PFSK-1 (cell line): Measurements from ENCODE around the gene HSPG2.

Source experiments
- FOXP2 ChIP-seq: optimal IDR thresholded peaks from 2 replicates; pipeline ENCODE3; 2011; ENCODE audit warnings: borderline replicate concordance, control low read depth, inconsistent platforms; ENCODE audit not compliant: insufficient read depth; ENCODE audit errors: extremely low read length, extremely low read depth
- POLR2AphosphoS5 ChIP-seq: IDR thresholded peaks from 2 replicates; pipeline ENCODE4 v1.6.1; 2012; ENCODE audit warnings: low read depth, mild to moderate bottlenecking, control low read depth, low read length, moderate library complexity
- SIN3A ChIP-seq: IDR thresholded peaks from 2 replicates; pipeline ENCODE4 v1.6.1; 2012; ENCODE audit warnings: mild to moderate bottlenecking, low read length, moderate library complexity, borderline replicate concordance; ENCODE audit not compliant: insufficient read depth
- TAF1 ChIP-seq: IDR thresholded peaks from 2 replicates; pipeline ENCODE4 v1.6.1; 2012; ENCODE audit warnings: low read length, control low read depth, borderline replicate concordance; ENCODE audit not compliant: insufficient read depth
- TF ChIP-seq, protein P1 (sequence below), 2 experiments: IDR thresholded peaks; 2 replicates each; pipeline versions ENCODE4 v1.6.1 to v1.8.0; 2011 to 2012; ENCODE audit warnings: low read depth in 2 of 2, low read length in 2 of 2, control low read depth in 1 of 2, inconsistent platforms in 1 of 2, mild to moderate bottlenecking in 1 of 2, moderate library complexity in 1 of 2; ENCODE audit not compliant: insufficient read depth in 1 of 2

Gene HSPG2

DNA sequence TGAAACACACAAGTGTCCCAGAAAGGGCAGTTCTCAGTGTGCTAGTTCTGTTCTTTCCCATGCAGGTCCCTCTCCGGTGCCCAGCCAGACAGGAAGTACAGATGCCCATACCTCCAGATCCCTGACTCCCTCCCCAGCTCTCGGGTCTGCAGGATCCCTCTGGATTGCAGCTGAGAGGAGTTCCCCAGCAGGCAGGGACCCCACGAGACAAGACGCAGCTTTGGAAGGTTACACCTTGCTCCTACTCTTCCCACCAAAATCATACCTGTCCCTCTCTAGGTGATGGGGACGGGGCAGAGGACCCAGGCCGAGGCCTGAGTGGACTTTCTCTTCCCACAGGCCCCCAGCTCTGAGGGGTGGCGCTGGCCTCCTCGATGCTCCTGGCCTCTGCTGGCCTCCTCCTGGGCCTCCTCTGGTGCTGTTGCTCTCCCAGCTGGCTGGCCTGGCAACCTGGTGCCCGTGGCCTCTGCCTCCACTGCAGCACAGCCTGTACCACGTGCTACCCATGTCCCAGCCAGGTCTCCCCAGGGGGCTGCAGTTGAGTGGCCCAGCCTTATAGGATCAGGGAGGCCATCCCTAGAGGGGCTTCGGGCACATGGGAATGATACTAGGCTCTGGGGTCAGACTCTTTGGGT, 115.6 kb downstream of the HSPG2 start:
- TF ChIP-seq SIN3A (no peak), TAF1 (no peak), FOXP2 (no peak), POLR2AphosphoS5 (no peak)
- TF ChIP-seq, protein P1, sequence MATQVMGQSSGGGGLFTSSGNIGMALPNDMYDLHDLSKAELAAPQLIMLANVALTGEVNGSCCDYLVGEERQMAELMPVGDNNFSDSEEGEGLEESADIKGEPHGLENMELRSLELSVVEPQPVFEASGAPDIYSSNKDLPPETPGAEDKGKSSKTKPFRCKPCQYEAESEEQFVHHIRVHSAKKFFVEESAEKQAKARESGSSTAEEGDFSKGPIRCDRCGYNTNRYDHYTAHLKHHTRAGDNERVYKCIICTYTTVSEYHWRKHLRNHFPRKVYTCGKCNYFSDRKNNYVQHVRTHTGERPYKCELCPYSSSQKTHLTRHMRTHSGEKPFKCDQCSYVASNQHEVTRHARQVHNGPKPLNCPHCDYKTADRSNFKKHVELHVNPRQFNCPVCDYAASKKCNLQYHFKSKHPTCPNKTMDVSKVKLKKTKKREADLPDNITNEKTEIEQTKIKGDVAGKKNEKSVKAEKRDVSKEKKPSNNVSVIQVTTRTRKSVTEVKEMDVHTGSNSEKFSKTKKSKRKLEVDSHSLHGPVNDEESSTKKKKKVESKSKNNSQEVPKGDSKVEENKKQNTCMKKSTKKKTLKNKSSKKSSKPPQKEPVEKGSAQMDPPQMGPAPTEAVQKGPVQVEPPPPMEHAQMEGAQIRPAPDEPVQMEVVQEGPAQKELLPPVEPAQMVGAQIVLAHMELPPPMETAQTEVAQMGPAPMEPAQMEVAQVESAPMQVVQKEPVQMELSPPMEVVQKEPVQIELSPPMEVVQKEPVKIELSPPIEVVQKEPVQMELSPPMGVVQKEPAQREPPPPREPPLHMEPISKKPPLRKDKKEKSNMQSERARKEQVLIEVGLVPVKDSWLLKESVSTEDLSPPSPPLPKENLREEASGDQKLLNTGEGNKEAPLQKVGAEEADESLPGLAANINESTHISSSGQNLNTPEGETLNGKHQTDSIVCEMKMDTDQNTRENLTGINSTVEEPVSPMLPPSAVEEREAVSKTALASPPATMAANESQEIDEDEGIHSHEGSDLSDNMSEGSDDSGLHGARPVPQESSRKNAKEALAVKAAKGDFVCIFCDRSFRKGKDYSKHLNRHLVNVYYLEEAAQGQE (IDR thresholded peaks at IDR 0.05; ENCODE audit: insufficient read depth in 1 of 2, low read depth in 2 of 2, low read length in 2 of 2) = no peak

DNA sequence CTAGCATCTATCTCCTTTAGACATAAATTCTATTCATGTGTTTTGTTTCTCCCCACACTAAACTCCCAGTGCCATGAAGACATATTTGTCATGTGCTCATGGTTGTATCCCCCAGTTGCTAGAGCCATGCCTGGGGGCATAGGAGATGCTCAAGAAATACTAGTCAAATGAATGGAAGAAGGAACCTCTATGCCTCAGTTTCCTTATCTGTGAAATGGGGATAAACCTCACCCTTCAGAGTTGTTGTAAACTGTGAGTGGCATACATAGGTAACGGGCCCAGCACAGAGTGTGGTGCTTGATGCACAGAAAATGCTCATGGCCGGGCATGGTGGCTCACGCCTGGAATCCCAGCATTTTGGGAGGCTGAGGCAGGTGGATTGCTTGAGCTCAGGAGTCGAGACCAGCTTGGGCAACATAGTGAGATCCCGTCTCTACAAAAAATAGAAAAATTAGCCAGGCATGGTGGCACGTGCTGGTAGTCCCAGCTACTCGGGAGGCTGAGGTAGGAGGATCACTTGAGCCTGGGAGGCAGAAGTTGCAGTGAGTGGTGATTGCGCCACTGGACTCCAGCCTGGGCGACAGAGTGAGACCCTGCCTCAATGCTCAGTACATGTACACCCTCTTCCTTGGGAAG, 116.4 kb downstream of the HSPG2 start:
- TF ChIP-seq TAF1 (no peak), SIN3A (no peak)
- TF ChIP-seq, protein P1 (IDR thresholded peaks at IDR 0.05; ENCODE audit: insufficient read depth in 1 of 2, low read depth in 2 of 2, low read length in 2 of 2) = no peak

DNA sequence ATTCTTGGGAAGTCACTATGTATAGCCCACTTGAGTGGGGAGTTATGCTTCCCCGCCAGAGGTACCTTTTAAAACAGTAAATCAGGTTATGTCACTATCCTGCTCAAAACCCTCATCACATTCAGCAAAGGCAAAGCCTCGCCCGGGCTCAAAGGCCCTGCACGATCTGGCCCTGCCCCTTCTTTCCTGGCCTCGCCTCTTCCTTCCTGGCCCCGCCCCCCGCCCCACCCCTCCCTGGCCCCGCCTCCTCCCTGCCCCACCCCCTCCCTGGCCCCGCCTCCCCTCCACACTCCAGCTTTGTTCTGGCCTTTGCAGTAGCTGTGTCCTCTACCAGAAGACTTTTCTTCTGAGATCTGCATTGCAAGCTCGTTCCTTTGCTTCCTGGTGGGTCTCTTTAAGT, 118.5 kb downstream of the HSPG2 start:
- TF ChIP-seq, protein P1 (IDR thresholded peaks at IDR 0.05; ENCODE audit: insufficient read depth in 1 of 2, low read depth in 2 of 2, low read length in 2 of 2) = no peak
- TF ChIP-seq TAF1 = no peak
- TF ChIP-seq FOXP2 = no peak
- no peak for TF ChIP-seq SIN3A
- no peak for TF ChIP-seq POLR2AphosphoS5

DNA sequence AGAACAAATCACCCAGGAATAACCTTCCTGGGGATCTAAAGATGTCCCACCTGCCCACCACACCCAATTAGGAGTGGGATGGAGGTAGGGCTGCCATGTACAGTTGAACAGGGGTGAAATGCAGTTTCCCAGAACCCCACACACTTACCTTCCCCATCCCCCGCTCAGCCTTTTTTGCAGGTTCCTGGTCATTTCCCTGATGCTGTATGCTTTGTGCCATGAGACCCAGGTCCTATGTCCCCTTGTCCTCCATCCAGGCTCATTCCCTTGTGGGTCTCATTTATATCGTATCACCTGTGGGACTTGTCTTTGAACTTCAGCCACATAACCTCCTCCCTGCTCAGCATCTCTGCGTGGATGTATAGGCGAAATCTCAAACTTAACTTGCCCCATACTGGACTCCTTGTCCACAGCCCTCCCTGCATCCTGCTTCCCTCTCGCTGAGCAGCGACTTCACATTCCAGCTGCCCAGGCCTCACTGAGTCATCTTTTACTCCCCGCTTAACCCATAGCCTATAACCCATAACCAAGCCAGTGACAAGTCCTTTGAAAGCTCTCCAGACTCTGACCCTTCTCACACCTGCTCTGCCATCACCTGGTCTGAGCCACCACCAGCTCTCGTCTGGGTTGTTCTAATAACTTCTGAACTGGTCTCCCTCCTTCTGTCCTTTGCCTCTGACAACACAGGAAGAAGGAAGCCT, 120.4 kb downstream of the HSPG2 start:
- TF ChIP-seq, protein P1 (IDR thresholded peaks at IDR 0.05; ENCODE audit: insufficient read depth in 1 of 2, low read depth in 2 of 2, low read length in 2 of 2) = no peak
- TF ChIP-seq FOXP2 = no peak
- TF ChIP-seq POLR2AphosphoS5 = no peak
- TF ChIP-seq TAF1 = no peak
- TF ChIP-seq SIN3A = no peak
